Panc1 (cell line): ENCODE measurements around the gene PEPD.

Experiments
- CTCF ChIP-seq: fragments of 450-650 bp; IDR thresholded peaks from 2 replicates; pipeline ENCODE4 v1.5.1; 2017; ENCODE audit warnings: mild to moderate bottlenecking
- REST ChIP-seq, 2 experiments: IDR thresholded peaks; 2 replicates each; pipeline ENCODE4 v1.6.1; 2011 to 2012; ENCODE audit warnings: low read depth in 2 of 2, control low read depth in 1 of 2, low read length in 1 of 2, mild to moderate bottlenecking in 1 of 2, moderate library complexity in 1 of 2; ENCODE audit not compliant: insufficient read depth in 1 of 2
- SIN3A ChIP-seq: IDR thresholded peaks from 2 replicates; pipeline ENCODE4 v1.6.1; 2012; ENCODE audit warnings: low read depth, mild to moderate bottlenecking, low read length, moderate library complexity, borderline replicate concordance; ENCODE audit not compliant: insufficient read depth

- no peak for TF ChIP-seq CTCF
- TF ChIP-seq REST (IDR thresholded peaks at IDR 0.05; ENCODE audit: insufficient read depth in 1 of 2, low read depth in 2 of 2, low read length in 1 of 2), result no peak
- TF ChIP-seq SIN3A, result no peak
Measured at GRCh38 chr19:33426621-33427361, 94.8 kb downstream of the PEPD start.
